Karpas-422 (cell line): Measurements from ENCODE around the gene RGS19. TPM values are rescaled to one million over a fixed set of nuclear protein-coding genes. Genes with fewer than 3 reads are reported as not detected.

Source experiments
- DNase-seq: peaks from one replicate; pipeline ENCODE4 v3.0.0-alpha.2; 2015
- H2AFZ ChIP-seq: fragments of 200-600 bp; sonication (generic); 2 replicates; pipeline ENCODE4 v1.6.1; 2014; ENCODE audit warnings: antibody characterized with exemption, low read length, mixed read lengths
- H3K27ac ChIP-seq: fragments of 200-600 bp; sonication (generic); 2 replicates; pipeline ENCODE4 v1.5.1; 2014; ENCODE audit warnings: mild to moderate bottlenecking, low read length, moderate library complexity
- H3K27me3 ChIP-seq: fragments of 200-600 bp; sonication (generic); 2 replicates; pipeline ENCODE4 v1.6.1; 2014; ENCODE audit warnings: low read length, mixed read lengths
- H3K36me3 ChIP-seq: fragments of 200-600 bp; sonication (generic); 2 replicates; pipeline ENCODE4 v1.6.1; 2014; ENCODE audit warnings: low read length, mixed read lengths; ENCODE audit not compliant: insufficient read depth
- H3K4me1 ChIP-seq: fragments of 200-600 bp; sonication (generic); 2 replicates; pipeline ENCODE4 v1.6.1; 2014; ENCODE audit warnings: mild to moderate bottlenecking, low read length, mixed read lengths
- H3K4me2 ChIP-seq: fragments of 200-600 bp; sonication (generic); 2 replicates; pipeline ENCODE4 v1.6.1; 2014; ENCODE audit warnings: low read length, low read depth, mild to moderate bottlenecking; ENCODE audit not compliant: poor library complexity, severe bottlenecking
- H3K4me3 ChIP-seq: fragments of 200-600 bp; sonication (generic); 2 replicates; pipeline ENCODE4 v1.5.1; 2014; ENCODE audit warnings: mild to moderate bottlenecking, antibody characterized with exemption, low read length, mixed read lengths
- H3K79me2 ChIP-seq: fragments of 200-600 bp; sonication (generic); 2 replicates; pipeline ENCODE4 v1.6.1; 2014; ENCODE audit warnings: mild to moderate bottlenecking, low read length, mixed read lengths
- H3K9ac ChIP-seq: fragments of 200-600 bp; sonication (generic); 2 replicates; pipeline ENCODE4 v1.6.0; 2014; ENCODE audit warnings: low read length
- H3K9me2 ChIP-seq: fragments of 200-600 bp; sonication (generic), shearing (Covaris generic); replicated peaks from 2 replicates; pipeline ENCODE4 v1.6.0; 2014; ENCODE audit warnings: mild to moderate bottlenecking, low read length, moderate library complexity; ENCODE audit not compliant: insufficient read depth
- H3K9me3 ChIP-seq: fragments of 300-700, 200-600 bp; sonication (generic); 2 replicates; pipeline ENCODE4 v1.6.1; 2014; ENCODE audit warnings: low read length, mixed read lengths
- H4K20me1 ChIP-seq: fragments of 200-600 bp; sonication (generic); 2 replicates; pipeline ENCODE4 v1.6.1; 2014; ENCODE audit warnings: mild to moderate bottlenecking, antibody characterized with exemption, low read length, low read depth; ENCODE audit not compliant: insufficient read depth
- total RNA-seq: library from RNA; depleted of rRNA; stranded (reverse); fragments of >200 nt; shearing (Covaris generic); gene quantifications from 2 replicates; pipeline ENCODE4 v1.2.3, GENCODE V29; 2014; ENCODE audit warnings: low replicate concordance

Gene RGS19
- total RNA-seq, 1 experiment from 2014 or later: 172 TPM

GRCh38 chr20:64074963-64075362 is 4.4 kb downstream of the RGS19 start:
- Histone ChIP-seq H3K27me3 (no peaks in the 10 kb centered on the region), H3K4me3 (no peak overlapping the region), H3K9ac (peak overlapping the region; percentile 96), H3K4me2 (peak overlapping the region; percentile 93), H4K20me1 (no peaks in the 10 kb centered on the region; the same call in 1 of the 2 replicates), H3K9me3 (no peaks in the 10 kb centered on the region), H3K36me3 (peaks cover 22% of the 10 kb centered on the region), H3K9me2 (no peaks in the 10 kb centered on the region), H3K4me1 (peaks cover 81% of the 10 kb centered on the region), H3K27ac (peak overlapping the region; percentile 100), H2AFZ (no peak overlapping the region), H3K79me2 (peaks cover 10% of the 10 kb centered on the region)
- no peak for DNase-seq

- peaks cover under 1% of the 10 kb centered on the region; the same call in 1 of the 2 replicates for H4K20me1 ChIP-seq
- no peak for DNase-seq
These were observed 5.0 kb downstream of the RGS19 start for GRCh38 chr20:64074184-64074789.

GRCh38 chr20:64073476-64074183 is 5.7 kb downstream of the RGS19 start:
- H3K79me2 ChIP-seq: peaks cover 10% of the 10 kb centered on the region
- peaks cover 94% of the 10 kb centered on the region for H3K4me1 ChIP-seq

More at GRCh38 chr20:64074184-64074789, 5.0 kb downstream of the RGS19 start:
- H3K9ac ChIP-seq: peak overlapping the region; percentile 96
- peaks cover 10% of the 10 kb centered on the region for H3K79me2 ChIP-seq
- H3K9me2 ChIP-seq: no peaks in the 10 kb centered on the region
- peaks cover 22% of the 10 kb centered on the region for H3K36me3 ChIP-seq
- no peaks in the 10 kb centered on the region for H3K27me3 ChIP-seq
- H3K27ac ChIP-seq: peak overlapping the region; percentile 100
- H2AFZ ChIP-seq: no peak overlapping the region
- H3K4me2 ChIP-seq: peak overlapping the region; percentile 61
- H3K4me3 ChIP-seq: no peak overlapping the region
- H3K9me3 ChIP-seq: no peaks in the 10 kb centered on the region
- H3K4me1 ChIP-seq: peaks cover 88% of the 10 kb centered on the region

GRCh38 chr20:64072498-64073063 is 6.7 kb downstream of the RGS19 start:
- peaks cover 22% of the 10 kb centered on the region for H3K36me3 ChIP-seq
- peak overlapping the region; percentile 18; the same call in 1 of the 2 replicates for H3K4me3 ChIP-seq
- peak overlapping the region; percentile 61 for H3K4me2 ChIP-seq
- no peak for DNase-seq
- no peaks in the 10 kb centered on the region for H3K27me3 ChIP-seq
- H3K27ac ChIP-seq: peak overlapping the region; percentile 100
- H4K20me1 ChIP-seq: peaks cover 3% of the 10 kb centered on the region; the same call in 1 of the 2 replicates
- no peak overlapping the region for H2AFZ ChIP-seq
- peak overlapping the region; percentile 96 for H3K9ac ChIP-seq
- no peaks in the 10 kb centered on the region for H3K9me2 ChIP-seq
- no peaks in the 10 kb centered on the region for H3K9me3 ChIP-seq
- peaks cover 100% of the 10 kb centered on the region for H3K4me1 ChIP-seq
- H3K79me2 ChIP-seq: peaks cover 10% of the 10 kb centered on the region

More at GRCh38 chr20:64073476-64074183, 5.7 kb downstream of the RGS19 start:
- Histone ChIP-seq H3K4me3 (no peak overlapping the region), H3K27me3 (no peaks in the 10 kb centered on the region), H3K9ac (peak overlapping the region; percentile 96), H3K9me2 (no peaks in the 10 kb centered on the region), H2AFZ (no peak overlapping the region), H3K36me3 (peaks cover 22% of the 10 kb centered on the region), H3K4me2 (peak overlapping the region; percentile 61), H4K20me1 (peaks cover 3% of the 10 kb centered on the region; the same call in 1 of the 2 replicates), H3K27ac (peak overlapping the region; percentile 100), H3K9me3 (no peaks in the 10 kb centered on the region)
- no peak for DNase-seq

GRCh38 chr20:64071341-64072332 is 7.7 kb downstream of the RGS19 start:
- Histone ChIP-seq H3K9me2 (no peaks in the 10 kb centered on the region), H3K36me3 (peaks cover 22% of the 10 kb centered on the region), H2AFZ (no peak overlapping the region), H3K27ac (peak overlapping the region; percentile 100), H3K4me1 (peaks cover 100% of the 10 kb centered on the region), H3K27me3 (no peaks in the 10 kb centered on the region), H3K4me3 (peak overlapping the region; percentile 18; the same call in 1 of the 2 replicates), H3K79me2 (peaks cover 7% of the 10 kb centered on the region), H3K9ac (peak overlapping the region; percentile 96), H3K4me2 (peak overlapping the region; percentile 61), H3K9me3 (no peaks in the 10 kb centered on the region), H4K20me1 (peaks cover 3% of the 10 kb centered on the region; the same call in 1 of the 2 replicates)
- peak; percentile 86 for DNase-seq

GRCh38 chr20:64070244-64070993 is 8.9 kb downstream of the RGS19 start:
- H3K36me3 ChIP-seq: peaks cover 15% of the 10 kb centered on the region; the same call in 1 of the 2 replicates
- H3K79me2 ChIP-seq: peaks cover 3% of the 10 kb centered on the region; the same call in 1 of the 2 replicates
- H3K9ac ChIP-seq: peak overlapping the region; percentile 96
- no peak overlapping the region for H2AFZ ChIP-seq
- no peak for DNase-seq
- H3K9me2 ChIP-seq: no peaks in the 10 kb centered on the region
- H3K27me3 ChIP-seq: no peaks in the 10 kb centered on the region
- H3K4me3 ChIP-seq: no peak overlapping the region
- peak overlapping the region; percentile 10 for H3K4me2 ChIP-seq
- peaks cover 100% of the 10 kb centered on the region for H3K4me1 ChIP-seq
- H3K27ac ChIP-seq: peak overlapping the region; percentile 100
- peaks cover 3% of the 10 kb centered on the region; the same call in 1 of the 2 replicates for H4K20me1 ChIP-seq
- no peaks in the 10 kb centered on the region for H3K9me3 ChIP-seq

- H3K4me3 ChIP-seq: no peak overlapping the region
- H3K79me2 ChIP-seq: peaks cover 3% of the 10 kb centered on the region; the same call in 1 of the 2 replicates
- no peak overlapping the region for H3K4me2 ChIP-seq
- peak overlapping the region; percentile 47 for H3K9ac ChIP-seq
- H2AFZ ChIP-seq: no peak overlapping the region
- peaks cover 100% of the 10 kb centered on the region for H3K4me1 ChIP-seq
- peaks cover 15% of the 10 kb centered on the region; the same call in 1 of the 2 replicates for H3K36me3 ChIP-seq
- H3K9me3 ChIP-seq: no peaks in the 10 kb centered on the region
- DNase-seq: peak; percentile 76
- H4K20me1 ChIP-seq: peaks cover 3% of the 10 kb centered on the region; the same call in 1 of the 2 replicates
- H3K27ac ChIP-seq: peak overlapping the region; percentile 100
- H3K27me3 ChIP-seq: no peaks in the 10 kb centered on the region
- no peaks in the 10 kb centered on the region for H3K9me2 ChIP-seq
These were observed 9.6 kb downstream of the RGS19 start for GRCh38 chr20:64069614-64070243.
